Measurements from ENCODE around the gene SLC3A2.

SLC3A2 gene

GRCh38 chr11:62911137-62912130, 30.7 kb downstream of the SLC3A2 start:
- DNase-seq (ENCODE audit: low read depth), result no peak

- DNase-seq (ENCODE audit: low read depth), result no peak
Measured at GRCh38 chr11:62912268-62912667, 31.6 kb downstream of the SLC3A2 start.

GRCh38 chr11:62914416-62914815, 33.7 kb downstream of the SLC3A2 start:
- no peak for DNase-seq (ENCODE audit: low read depth)

- DNase-seq (ENCODE audit: low read depth), result no peak
Measured at GRCh38 chr11:62917906-62918502, 37.3 kb downstream of the SLC3A2 start.

- DNase-seq (ENCODE audit: low read depth), result no peak
Measured at GRCh38 chr11:62918531-62918930, 37.8 kb downstream of the SLC3A2 start.

- DNase-seq (ENCODE audit: low read depth), result no peak
Measured at GRCh38 chr11:62919476-62919875, 38.8 kb downstream of the SLC3A2 start.

- DNase-seq (ENCODE audit: low read depth), result no peak
Measured at GRCh38 chr11:62919898-62920640, 39.4 kb downstream of the SLC3A2 start.

- DNase-seq (ENCODE audit: low read depth), result no peak
Measured at GRCh38 chr11:62921201-62921572, 40.5 kb downstream of the SLC3A2 start, which contains the start of gene CHRM1. CHRM1 (minus strand) TSS chr11:62921363; CDS start chr11:62911100, 10,263 bp downstream.

- DNase-seq (ENCODE audit: low read depth), result no peak
Measured at GRCh38 chr11:62921573-62922188, 41.0 kb downstream of the SLC3A2 start.

GRCh38 chr11:62922189-62922589, 41.5 kb downstream of the SLC3A2 start:
- DNase-seq (ENCODE audit: low read depth), result no peak

GRCh38 chr11:62922653-62923431, 42.1 kb downstream of the SLC3A2 start:
- DNase-seq (ENCODE audit: low read depth), result no peak

- no peak for DNase-seq (ENCODE audit: low read depth)
Measured at GRCh38 chr11:62923601-62924411, 43.1 kb downstream of the SLC3A2 start.

- no peak for DNase-seq (ENCODE audit: low read depth)
Measured at GRCh38 chr11:62925308-62925707, 44.6 kb downstream of the SLC3A2 start.

- DNase-seq (ENCODE audit: low read depth), result no peak
Measured at GRCh38 chr11:62925745-62926679, 45.3 kb downstream of the SLC3A2 start.

GRCh38 chr11:62926680-62927455, 46.2 kb downstream of the SLC3A2 start:
- DNase-seq (ENCODE audit: low read depth), result no peak

- no peak for DNase-seq (ENCODE audit: low read depth)
Measured at GRCh38 chr11:62928011-62928410, 47.3 kb downstream of the SLC3A2 start.

GRCh38 chr11:62930157-62930556, 49.5 kb downstream of the SLC3A2 start:
- DNase-seq (ENCODE audit: low read depth), result no peak

GRCh38 chr11:62930666-62931065, 50.0 kb downstream of the SLC3A2 start:
- no peak for DNase-seq (ENCODE audit: low read depth)
